ENCODE results near the gene GPS1.

The GPS1 gene

GRCh38 chr17:82014971-82015310 lies 36.8 kb upstream of the GPS1 start:
- no peak for DNase-seq

GRCh38 chr17:82015311-82015971 lies 36.3 kb upstream of the GPS1 start:
- DNase-seq, result no peak

DNA sequence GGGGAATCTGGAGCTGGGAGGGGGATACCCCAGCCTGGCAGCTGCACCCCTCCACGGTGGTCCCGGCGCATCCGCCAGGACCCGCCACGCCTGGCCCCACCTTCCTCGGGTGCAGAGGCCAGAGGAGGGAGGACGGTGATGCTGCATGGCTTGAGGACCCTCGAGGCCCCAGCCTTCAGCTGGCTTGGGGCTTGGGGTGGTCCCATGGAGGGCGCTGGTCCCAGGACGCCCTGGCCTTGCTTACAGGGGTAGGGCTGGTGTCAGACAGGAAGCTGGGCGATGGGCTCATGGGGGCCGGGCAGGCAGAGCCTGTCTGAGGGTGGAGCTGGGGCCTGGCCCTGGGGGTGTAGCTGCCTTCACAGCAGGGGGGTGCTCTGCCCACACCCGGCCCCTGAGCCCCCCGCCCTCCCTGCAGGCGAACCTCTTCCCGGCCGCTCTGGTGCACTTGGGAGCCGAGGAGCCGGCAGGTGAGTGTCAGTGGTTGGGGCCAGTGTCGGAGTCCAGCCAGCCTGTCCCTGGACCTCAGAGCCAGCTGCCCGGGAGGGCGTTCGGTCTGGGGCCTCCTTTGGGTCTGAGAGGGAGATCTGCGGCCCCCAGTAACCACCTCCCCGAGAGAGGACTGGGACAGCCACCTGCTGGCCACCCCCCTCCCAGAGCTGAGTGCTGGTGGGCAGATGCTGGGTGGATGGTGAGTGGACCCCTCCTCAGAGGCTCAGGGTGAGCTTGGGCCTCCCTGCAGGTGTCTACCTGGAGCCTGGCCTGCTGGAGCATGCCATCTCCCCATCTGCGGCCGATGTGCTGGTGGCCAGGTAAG lies 35.4 kb upstream of the GPS1 start:
- DNase-seq, result no peak

DNA sequence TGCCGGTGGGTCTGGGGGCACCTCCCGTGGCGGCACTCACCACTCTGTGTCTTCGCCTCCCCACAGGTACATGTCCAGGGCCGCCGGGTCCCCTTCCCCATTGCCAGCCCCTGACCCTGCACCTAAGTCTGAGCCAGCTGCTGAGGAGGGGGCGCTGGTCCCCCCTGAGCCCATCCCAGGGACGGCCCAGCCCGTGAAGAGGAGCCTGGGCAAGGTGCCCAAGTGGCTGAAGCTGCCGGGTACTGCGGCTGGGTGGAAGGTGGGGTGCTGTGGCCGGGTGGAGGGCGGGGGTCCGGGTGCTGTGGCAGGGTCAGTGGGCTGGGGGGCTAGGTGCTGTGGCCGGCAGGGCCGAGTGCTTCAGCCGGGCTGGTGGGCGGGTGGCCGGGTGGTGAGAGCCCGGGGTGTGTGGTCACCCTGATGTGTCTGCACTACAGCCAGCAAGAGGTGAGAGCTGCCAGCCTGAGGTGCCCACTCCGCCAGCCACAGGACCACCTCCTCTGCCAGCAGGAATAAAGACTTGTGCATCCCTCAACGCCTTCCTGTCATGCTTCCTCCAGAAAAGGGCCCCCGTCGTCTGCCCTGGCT lies 34.7 kb upstream of the GPS1 start:
- no peak for DNase-seq

- no peak for DNase-seq
Observed at GRCh38 chr17:82017612-82018151, 34.0 kb upstream of the GPS1 start.

DNA sequence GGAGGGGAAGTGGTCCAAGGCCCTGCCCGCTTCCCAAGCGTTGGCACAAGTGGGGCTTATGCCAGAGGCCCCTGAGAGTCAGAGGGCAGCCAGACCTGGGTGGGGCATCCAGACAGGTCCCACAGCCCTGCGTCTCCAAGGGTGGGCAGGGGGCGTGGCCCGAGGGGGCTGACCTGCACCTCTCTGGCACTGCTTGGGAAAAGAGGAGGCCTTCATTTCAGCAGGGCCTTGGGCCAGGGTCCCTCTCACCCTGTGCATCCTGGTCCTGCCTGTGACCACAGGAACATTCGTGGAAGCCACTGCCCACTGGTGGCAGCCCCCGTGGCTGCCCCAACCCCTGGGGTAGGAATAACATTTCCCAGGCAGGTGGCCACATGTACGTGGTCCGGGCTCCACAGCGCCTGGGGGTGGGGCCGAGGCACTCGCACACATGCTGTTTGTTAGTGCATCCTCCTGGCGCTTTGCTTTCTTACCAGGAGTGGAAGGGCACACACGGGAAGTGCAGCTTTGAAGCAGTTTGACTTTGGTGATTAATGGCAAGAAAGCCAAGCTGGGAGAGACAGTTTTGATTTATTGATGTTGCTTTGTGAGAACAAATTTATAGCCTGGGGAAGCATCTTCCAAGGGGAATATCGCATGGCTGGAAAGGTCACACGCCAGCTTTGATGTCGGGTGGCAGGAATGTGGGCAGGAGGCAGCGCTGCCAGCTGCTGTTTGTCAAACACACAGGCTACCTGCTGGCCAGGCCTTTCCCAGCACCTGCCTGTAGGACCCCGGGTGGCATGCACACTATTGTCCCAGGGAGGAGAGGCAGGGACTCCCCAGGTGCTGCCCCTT lies 33.3 kb upstream of the GPS1 start:
- no peak for DNase-seq

GRCh38 chr17:82018989-82019689 lies 32.6 kb upstream of the GPS1 start:
- no peak for DNase-seq

DNA sequence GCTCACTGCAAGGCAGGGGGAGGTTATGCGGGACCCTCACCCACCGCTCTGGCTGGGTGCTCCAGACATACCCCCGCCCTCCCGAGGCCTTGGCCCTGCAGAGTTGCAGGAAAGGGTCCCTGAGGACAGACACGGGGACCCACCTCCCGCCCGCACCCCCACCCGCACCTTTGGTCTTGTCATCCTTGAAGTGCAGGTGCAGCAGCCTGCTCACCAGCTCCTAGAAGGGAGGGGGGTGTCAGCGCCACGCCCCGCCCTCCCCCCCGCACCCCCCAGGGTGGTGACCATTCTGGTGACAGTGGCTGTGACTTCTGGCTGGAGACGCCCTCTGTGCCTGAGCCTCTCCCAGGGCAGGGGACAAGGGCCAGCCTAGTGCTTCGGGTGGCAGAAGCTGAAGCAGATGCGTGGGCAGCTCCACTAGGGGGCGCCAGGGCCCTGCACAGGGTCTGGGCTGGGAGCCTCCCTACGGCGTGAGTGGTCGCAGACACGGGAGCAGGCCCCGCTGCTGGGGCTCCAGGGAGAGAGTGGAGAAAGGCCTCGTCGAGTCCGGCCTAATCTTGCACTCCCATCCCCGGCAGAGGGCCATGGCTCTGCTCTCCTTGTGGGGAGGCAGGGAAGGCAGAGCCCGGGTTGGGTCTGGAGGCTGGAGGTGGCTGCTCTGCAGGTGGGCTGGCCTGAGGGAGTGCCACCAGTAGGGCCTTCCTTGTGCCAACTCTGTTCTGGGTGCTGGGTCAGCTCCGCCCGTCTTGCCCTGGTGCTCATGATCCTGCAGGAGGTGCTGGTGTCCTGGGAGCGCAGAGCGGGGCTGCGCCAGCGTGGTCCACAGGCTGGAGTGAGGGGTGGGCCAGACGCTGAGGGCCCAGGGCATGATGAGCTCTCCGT lies 31.8 kb upstream of the GPS1 start:
- no peak for DNase-seq

DNA sequence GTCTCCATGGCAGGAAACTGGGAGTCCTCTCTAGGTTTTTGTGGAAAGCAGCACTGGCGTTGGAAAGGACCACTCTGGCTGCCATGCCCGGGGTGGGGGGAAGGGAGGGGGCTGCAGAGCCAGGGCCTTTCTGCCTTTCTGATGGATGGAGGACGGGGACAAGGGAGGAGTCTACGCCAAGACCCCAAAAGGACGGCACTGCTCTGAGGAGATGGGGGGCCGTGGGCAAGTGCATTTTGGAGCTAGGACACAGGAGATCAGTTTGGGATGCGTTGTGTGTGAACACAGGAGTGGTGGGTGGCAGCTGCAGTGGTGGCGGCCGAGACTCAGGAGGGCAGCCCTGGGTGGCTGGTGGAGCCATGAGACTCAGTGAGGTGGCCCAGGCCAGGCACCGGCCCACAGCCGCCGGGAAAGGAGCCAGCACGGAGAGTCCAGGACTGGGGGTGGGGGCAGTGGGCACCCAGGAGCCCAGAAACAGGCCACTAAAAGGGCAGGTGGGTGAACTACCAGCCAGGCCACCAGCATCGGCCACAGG lies 31.1 kb upstream of the GPS1 start:
- DNase-seq, result no peak

- DNase-seq, result peak; percentile 29
Observed at GRCh38 chr17:82021107-82021899, 30.4 kb upstream of the GPS1 start.

DNA sequence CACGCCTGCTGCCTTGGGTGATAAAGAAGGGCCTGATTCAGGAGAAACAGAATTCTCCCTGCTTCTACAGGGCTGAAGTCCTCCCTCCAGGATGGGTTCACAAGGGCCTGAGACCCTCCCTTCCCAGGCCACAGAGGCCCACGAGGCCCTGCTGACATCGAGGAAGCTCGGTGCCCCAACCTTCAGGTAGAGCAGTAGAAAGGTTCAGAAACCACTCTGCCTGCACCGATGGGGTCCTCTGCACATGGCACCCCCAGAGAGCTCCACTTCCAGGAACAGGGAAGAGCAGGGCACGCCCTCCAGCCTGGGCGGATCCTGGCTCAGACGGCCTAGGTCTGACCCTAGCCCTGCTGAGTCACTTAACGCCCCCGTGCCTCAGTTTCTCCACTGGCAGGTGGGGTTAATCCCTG lies 29.8 kb upstream of the GPS1 start:
- DNase-seq, result no peak

GRCh38 chr17:82022310-82022980 lies 29.3 kb upstream of the GPS1 start, which contains the start of gene CENPX:
Gene CENPX (minus strand): TSS chr17:82022878. CDS start chr17:82022861, 17 bp downstream.
- no peak for DNase-seq

DNA sequence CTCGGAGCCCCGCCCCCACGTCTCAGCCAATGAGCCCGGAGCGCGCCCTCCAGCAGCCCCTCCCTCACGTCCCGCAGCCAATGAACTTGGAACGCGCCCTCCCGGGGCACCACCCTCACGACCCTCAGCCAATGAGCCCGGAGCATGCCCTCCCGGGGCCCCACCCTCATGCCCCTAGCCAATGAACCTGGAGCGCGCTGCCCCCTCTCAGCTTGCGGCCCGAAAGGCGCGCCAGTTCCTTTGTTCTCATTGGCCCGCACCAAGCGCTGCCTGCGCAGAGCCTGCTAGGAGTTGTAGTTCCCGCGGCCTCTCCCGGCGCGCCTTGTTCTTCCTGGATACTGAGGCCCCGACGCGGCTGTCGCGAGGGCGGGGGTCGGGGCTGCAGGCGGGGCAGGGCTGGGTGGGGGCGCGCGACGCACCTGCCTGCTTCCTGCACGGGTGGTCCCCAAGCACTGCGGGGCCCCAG lies 28.7 kb upstream of the GPS1 start, which contains the start of gene LRRC45:
Gene LRRC45 (plus strand): TSS at position 325 of the 466 bp plus-strand sequence. CDS start 339 bp downstream, outside the sequence.
- peak; percentile 100 for DNase-seq

- DNase-seq, result no peak
Observed at GRCh38 chr17:82023447-82024241, 28.1 kb upstream of the GPS1 start.

DNA sequence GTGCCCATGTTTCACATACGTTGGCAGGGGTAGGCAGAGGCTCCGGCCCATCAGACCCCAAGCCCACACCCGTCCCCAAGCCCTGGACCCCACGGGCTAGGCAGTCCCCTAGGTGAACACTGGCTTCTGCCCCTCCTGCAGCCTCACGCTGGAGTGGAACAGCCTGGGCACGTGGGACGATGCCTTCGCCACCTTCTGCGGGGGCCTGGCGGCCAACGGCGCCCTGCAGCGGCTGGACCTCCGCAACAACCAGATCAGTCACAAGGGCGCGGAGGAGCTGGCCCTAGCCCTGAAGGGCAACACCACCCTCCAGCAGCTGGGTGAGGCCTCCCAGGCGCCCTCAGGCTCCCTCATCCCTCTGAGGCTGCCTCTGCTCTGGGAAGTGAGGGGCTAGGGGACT lies 26.8 kb upstream of the GPS1 start:
- no peak for DNase-seq

GRCh38 chr17:82025401-82026107 lies 26.1 kb upstream of the GPS1 start:
- DNase-seq, result no peak

DNA sequence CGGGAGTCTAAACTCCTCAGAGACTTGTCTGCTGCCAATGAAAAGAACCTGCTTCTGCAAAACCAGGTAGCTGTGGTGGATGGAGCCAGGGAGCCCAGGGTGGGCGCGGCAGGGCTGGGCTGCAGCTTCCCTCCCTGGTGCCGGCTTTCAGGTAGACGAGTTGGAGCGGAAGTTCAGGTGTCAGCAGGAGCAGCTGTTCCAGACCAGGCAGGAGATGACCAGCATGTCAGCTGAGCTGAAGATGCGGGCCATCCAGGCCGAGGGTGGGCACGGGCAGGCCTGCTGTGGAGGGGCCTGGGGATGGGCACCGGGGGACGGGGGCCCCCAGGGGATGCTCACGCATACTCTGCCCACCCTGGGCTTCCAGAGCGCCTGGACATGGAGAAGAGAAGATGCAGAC lies 23.5 kb upstream of the GPS1 start:
- no peak for DNase-seq

GRCh38 chr17:82028966-82029365 lies 22.7 kb upstream of the GPS1 start:
- no peak for DNase-seq

All from NCI-H2171 (cell line).